A549 treated with DMSO at 1 μM for 4 hours (cell line): ENCODE data around the gene RAMACL. TPM values are rescaled to one million over a fixed set of nuclear protein-coding genes. Genes with fewer than 3 reads are reported as not detected.

Experiments used
- total RNA-seq: library from RNA; stranded (reverse); fragments of 200-300 nt; extraction: Qiagen RNA extraction; gene quantifications from 5 replicates; pipeline ENCODE4 v1.2.3, GENCODE V29; 2022; ENCODE audit warnings: low read depth

Gene RAMACL
- total RNA-seq, result 0.07 TPM in 3 of 5 replicates, not detected in the others

GRCh38 chr6:166586424-166587156 is at the start of gene RAMACL:
TSS of gene RAMACL (minus strand) at chr6:166586678. CDS start at chr6:166586477, 201 bp downstream.

GRCh38 chr6:166627033-166627874 is 40.8 kb upstream of the RAMACL start, which contains the start of gene RPS6KA2:
TSS of gene RPS6KA2 (minus strand) at chr6:166627251. CDS start at chr6:166627019, 232 bp downstream.

Other genes with a start within 250 kb of the RAMACL start
- gene SFT2D1, start 244.1 kb downstream of the RAMACL start, total RNA-seq, result 35.1 to 45.6 TPM (median 42.8 TPM) in 5 replicates
- 3.7 to 5.1 TPM (median 3.9 TPM) in 5 replicates for gene MPC1, start 203.7 kb downstream of the RAMACL start, total RNA-seq
- 0.07 to 0.26 TPM (median 0.19 TPM) in 5 replicates for gene RPS6KA2, start 40.6 kb upstream of the RAMACL start, total RNA-seq